ENCODE data around the gene MAJIN.

MAJIN gene

DNA sequence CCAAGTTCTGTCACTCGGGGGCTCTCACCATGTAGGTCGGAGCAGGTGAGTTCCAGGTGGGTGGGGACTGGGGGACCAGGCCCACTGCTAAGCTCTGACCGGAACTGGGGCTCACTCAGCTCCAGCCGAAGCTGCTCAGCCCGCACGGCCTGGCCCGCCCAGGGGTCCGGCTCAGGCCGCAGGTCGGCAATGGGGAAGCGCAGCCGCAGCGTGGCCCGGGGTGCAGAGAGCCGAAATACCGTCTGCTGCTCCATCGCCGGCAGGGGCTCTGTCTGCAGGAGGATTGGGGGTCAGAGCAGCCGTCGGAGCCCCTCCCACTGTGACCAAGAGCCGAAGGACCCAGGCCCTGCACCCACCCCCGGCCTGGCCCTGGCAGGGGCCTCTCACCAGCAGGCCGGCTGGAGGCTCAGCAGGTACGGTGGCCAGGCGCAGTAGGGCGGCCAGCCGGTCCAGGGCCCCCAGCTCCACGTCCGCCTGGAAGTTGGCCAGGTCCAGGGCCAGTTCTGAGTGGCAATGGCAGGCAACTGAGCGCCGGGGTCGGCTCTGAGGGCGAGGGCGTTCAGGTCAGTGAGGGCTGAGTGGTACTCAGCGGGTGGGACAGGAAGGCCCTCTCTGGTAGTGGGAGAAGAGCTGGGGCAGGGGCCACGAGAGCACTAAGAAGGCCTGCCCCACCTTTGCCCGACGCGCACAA lies 62.1 kb downstream of the MAJIN start:
- no peak for DNase-seq

DNA sequence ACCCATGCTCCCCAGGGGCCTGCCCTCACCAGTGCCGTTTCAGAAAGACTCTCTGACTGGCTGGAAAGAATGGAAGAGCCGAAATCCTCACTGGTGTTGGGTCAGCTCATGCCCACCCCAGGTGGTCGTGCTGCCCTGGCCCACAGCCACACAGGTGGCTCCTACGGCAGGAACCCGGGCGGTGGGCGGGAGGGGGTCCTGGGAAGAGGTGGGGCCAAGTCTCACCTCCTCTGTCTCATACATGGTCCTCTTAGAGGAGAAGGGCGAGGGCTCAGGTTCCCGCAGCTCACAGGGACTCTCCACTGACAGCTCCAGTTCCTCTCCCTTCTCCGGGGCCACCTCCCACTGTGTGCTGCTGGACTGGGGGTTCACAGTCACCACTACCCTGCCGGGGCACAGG lies 63.1 kb downstream of the MAJIN start:
- DNase-seq, result no peak

DNA sequence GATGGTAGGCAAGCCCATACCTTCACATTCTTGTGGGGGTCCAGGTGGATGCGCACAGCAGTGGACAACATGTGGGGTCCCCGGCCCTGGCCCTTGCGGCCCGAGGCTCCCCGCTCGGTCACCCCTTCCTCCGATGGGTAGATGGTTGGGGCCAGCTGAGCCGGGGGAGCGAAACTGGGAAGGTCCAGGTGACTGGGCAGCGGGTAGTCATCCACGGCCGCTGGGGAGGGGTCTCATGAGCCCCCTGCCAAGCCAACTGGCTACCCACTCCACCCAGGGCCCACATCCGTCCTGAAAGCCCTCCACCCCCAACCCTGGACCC lies 65.6 kb downstream of the MAJIN start:
- DNase-seq, result no peak

DNA sequence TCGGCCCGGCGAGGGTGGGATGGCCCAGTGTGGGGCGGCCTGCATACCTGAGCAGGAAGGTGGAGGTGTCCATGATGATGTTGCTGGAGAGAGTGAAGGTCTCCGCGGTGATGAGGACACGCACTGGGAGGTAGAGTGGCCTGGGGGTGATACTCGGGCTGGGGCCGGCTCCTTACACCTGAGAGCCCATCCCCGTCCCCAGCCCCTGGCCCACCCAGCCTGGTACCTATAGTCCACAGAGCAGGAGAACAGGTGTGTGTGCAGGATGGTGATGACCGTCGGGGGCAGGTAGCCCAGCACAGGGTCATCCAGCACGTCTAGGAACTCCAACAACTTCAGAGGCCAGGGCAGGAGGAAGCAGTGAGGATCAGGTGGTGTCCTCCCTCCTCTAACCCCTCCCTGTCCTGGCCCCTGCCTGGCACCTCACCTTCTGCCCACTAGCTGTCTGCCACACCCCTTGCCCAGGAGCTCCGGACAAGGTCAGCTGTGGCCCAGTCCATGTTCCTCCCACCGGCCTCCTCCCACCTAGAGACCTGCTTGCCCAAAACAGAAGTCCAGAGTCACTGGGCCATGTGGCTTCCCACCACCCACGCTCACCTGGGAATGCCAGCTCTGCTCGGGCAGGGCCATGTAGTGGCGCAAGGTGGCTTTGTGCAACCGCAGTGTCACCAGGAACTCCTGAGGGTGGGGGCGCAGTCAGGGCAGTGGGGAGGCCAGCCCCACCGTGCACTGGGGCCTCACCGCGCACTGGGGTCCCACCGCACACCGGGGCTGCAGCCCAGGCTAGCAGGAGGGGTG lies 66.2 kb downstream of the MAJIN start:
- no peak for DNase-seq

DNA sequence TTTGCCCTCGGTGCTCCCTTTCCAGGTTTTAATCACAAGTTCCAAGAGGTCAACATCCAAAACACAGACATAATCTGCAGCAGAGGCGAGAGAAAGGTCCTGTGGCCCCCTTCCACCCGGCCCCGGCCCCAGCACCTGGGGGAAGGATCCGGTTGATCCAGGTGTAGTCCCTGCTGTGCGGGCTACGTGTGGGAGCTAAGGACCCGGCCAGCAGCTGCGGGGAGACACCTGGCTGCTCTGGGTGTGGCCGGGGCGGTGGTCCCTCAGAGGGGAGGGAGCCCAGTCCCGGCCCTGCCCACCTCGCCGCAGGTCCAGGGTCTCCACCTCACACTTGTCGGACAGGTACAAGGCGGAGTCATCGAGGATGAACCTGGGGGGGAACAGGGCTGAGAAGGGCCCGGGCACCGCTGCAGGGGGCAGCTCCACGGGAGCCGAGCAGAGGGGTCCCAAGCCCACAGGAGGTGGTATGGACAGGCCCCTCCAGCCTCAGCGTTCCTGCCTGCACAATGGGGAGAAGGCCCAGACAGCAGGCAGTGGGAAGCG lies 68.5 kb downstream of the MAJIN start:
- DNase-seq, result no peak

DNA sequence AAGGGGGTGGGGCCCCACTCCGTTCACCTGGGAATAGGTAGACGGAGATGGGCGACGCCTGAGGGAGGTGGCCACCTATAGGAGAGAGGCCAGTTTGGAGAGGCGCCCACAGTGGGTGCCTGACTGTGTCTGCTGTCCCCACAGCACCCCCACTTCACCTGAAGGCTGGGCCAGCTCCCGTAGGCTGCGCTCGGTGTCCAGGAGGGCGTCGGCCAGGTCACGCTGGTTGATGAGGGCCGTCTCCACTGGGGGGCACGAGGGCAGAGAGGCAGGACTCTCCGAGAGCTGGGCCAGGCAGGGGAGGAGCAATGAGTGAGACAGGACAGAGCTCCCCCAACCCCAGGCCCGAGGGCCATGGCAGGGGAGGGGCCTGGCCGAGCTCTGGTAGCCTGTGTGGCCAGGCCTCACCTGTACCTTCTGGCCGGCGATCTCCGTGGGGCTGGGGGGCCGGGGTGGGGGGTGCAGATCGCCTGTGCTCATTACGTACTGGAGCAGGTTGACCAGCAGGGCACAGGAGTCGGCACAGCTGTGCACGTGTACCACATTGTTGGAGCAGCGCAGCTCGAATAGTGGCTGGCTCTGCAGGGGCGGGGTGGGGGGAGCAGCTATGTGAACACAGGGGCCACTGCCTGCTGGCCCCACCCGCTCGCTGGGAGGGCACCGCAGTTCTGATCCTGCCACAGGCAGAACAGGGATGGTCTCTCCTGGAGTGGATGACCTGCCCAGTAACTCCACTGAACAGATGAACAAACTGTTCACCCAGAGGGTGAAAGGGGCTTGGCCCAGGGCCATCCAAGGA lies 69.6 kb downstream of the MAJIN start:
- no peak for DNase-seq

DNA sequence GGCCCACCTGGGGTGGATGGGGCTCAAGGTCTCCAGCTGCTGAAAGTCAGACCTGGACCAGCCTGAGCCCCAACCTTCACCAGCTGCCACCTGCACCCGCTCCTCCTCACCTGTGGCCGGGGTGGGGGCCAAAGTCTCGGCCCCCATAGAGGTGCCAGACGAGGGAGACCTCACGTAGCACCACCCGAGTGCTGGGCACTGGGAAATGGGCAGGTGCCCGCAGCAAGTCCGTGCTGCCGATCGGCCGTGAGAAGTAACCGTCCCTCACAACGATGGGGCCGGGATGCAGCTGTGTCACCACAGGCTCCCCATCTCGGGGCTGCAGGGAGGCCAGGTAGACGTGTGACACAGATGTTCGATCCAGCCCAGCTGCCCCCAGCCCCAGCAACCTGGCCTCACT lies 71.1 kb downstream of the MAJIN start:
- DNase-seq, result no peak

DNA sequence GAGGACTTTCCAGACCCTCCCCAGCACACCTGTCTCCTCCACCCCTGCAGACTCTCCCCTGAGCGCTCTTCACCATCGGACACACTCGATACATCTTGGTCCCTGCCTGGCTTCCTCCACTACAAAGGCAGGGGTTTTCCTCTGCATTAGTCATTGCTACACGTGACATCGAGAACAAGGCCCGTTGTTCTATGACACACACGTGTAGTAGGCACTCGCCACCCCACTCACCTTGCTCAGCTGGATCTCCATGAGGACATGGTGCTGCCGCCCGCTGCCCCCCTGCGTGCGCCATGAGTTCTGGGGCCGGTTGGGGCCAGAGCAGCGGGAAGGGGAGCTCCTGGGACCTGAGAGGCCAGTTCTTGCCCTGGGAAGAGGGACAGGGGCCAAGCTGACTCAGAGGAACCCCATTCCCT lies 71.6 kb downstream of the MAJIN start:
- DNase-seq, result no peak

DNA sequence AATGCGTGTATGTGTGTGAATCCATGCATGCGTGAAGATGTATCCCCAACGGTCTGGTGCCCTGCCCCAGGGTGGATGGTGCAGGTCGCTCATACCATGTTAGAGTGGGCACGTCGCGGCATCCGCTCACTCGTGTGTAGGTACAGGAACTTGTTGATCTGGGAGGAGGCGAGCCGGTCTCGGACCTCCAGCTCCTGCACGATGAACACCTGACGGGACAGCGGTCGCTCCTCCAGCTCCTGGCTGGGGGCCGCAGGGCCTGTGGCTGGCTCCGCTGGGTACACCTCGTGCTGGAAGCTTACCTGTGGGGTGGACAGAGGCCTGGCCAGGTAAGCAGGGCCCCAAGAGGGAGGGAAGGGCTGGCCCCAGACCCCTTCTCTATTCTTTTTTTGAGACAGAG lies 73.4 kb downstream of the MAJIN start:
- DNase-seq, result no peak

DNA sequence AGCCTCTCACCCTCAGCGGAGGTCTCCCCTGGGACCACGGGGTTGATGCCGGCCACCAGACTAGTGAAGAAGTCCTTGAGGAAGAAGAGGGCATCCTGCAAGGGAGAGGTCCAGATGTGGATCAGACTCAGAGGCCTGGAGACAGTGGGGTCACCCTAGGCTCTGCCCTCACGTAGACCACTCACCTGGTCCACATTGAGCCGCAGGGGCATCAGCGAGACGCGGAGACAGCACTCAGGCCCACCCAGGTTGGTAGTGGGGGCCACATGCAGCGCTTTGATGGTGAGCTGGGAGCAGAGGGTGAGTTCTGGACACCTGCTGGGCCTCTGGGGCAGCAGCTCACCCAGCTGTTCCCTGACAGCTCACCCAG lies 73.8 kb downstream of the MAJIN start:
- DNase-seq, result no peak

DNA sequence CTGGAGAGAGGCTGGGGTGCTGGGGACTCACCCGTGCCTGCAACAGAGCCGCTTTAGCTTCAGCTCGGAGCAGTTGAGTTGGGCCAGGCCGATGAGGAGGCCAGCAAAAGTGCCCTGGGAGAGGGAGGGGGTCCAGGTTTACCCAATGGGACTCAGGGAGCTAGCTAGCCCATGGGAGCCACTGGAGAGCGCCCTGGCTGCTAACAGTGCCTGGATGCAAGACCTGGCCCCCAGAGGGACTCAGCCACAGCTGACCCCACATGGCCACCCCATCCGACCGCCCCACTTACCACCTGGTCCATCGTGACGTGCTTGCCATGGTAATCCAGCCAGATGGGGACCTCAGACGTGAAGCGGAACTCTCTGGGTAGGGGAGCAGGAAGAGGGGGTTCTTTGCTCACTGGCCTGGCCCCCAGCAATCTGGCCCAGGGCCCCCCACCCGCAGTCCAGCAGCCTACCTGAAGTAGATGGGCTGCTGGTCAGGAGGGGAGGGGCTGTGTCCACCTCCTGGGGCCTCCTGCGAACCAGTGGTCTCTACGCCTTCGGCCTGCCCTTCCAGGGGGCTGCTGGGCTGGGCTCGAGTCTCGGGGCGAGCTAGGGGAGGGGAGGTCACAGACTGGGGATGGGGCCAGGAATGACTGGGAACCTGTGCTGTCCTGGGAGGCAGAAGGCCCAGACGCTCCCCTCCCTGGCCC lies 74.4 kb downstream of the MAJIN start:
- no peak for DNase-seq

DNA sequence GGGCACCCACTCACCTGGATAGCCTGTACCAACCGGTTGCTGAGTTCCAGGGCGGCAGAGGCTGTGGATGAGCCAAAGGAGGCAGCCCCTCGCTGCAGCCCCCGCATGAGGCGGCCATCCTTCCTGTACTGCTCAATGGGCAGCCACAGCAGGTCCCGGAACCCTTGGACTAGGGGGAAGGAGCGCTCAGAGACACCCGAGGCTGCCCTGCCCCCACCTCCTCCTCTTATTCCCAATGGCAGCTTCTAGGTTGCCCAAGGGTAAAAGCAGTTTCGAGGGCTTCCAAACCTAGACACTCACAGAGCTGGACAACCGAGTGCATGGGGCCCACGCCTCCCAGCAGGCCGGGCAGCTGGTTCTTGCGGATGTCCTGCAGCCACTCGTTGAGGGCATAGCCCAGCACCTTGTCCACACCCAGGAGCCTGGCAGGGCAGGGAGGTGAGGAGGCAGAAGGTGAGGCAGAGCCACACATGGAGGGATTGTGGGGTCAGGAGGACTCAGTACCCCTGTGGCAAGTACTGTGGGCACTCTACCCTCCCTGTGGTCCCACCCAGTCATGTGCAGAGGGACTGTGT lies 75.4 kb downstream of the MAJIN start:
- no peak for DNase-seq

DNA sequence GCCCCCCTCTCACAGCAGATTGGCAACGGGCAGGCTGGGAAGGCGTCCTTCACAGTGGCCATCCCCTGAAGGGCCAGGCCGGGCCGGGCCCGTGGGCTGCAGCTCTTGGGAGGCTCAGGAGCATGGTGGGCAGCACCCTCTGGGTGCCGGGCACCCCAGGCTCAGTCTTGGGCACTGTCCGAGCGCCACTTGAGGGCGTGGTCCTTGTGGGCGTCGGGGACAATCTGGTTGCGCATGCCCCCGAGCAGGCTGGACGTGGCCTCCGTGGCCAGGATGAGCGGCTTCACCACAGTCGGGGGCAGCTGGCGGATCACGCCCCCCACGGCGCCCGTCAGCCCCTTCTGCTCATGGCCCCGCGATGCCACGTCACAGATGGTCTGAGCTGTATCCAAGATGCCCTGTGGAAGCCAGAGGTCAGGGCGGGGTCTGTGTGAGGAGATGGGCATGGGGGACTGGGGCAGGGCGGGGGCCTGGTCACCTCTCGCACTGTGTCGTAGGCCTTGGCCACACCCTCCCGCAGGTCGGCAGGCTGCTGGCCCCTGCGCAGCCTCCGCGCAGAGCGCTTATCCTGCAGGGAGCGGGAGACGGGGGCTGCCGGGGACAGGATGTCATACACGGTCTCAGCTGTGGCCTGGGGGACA lies 77.0 kb downstream of the MAJIN start:
- no peak for DNase-seq

DNA sequence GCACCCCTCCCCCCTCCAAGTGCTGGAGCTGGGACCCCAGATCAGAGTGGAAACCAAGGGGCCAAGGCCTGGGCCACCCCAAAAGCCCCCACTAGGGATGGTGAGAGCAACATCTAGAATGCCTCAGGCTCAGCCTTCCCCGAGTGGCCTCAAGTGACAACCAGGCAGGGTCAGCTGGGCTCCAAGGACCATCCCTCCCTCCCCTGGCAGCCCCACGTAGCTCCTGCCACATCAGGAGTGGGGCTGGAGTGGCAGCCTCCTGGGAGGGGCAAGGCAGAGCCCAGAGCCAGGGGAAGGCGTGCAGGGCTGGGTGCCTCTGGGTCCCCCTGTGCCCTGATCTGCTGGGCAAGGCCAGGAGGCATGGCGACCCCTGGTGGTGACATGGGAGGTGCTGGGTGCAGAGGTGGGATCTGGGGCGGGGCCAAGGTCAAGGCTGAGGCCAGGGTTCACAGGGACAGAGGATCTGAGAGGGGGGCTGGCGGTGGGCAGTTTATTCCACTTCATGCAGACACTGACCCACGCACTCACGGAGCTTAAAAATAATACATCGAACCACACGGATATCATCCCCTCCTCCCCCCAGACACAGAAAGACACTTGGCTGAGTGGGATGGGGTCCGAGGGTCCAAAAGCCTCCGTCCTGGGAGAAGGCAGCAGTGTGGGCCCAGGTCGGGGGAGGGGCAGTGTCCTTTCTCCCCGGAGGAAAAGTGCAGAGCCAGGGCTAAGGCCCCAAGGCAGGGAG lies 77.7 kb downstream of the MAJIN start:
- no peak for DNase-seq

DNA sequence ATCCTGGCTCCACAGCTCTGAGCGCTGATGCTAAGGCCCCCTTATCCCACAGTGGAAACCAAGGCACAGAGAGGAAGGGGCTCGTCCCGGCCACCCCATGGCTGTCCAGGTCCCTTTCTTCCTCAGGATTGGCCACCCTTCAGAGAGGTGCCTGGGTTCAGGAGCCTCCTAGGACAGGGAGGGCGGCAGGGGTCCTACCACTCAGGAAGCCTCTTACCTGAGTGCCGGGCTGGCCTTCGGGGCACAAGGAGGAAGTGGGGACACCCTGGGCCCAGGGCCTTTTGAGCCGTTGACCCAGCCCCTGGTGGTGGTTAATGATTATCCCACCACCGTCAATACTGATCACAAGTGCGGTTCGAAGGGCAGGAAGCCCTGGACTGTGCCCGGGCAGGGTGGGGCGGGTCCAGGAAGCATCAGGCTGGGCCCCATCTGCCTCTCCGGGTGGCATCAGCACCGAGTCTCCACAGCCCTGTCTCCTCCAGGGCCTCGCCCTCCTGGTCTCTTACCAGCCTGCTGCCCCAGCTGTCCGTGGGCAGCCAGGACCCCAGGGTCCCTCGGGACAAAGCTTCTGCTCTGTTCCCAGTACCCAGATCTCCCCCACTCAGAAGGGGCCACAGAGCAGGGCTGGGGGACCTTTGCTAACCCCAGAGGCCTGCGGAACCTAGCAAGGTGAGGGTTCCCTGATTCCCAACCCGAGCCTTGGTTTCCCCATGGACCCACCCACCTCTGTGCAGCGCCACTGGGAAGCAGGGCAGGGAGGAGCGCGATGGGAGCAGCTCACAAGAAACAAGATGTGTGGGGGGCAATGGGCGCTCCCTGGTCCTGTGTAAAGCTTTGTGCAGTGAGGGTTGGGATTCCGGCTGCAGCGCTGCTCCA lies 78.5 kb downstream of the MAJIN start:
- no peak for DNase-seq

DNA sequence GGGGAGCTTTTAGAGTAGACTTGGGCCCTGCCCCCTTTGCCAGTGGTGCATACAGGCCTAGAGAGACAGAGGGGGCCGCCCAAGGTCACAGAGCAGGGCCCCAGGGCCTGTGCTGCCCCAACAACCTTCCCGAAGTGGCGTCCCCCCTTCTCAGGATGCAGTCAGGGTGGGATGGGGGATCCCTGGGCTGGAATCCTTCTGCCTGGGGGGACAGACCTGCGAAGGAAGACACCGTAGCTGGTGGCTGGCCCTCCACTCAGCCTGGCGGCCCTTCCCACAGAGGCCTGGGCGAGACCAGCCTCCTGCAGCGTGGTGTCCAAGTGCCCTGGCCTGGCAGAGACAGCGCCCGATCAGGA lies 79.1 kb downstream of the MAJIN start:
- no peak for DNase-seq

DNA sequence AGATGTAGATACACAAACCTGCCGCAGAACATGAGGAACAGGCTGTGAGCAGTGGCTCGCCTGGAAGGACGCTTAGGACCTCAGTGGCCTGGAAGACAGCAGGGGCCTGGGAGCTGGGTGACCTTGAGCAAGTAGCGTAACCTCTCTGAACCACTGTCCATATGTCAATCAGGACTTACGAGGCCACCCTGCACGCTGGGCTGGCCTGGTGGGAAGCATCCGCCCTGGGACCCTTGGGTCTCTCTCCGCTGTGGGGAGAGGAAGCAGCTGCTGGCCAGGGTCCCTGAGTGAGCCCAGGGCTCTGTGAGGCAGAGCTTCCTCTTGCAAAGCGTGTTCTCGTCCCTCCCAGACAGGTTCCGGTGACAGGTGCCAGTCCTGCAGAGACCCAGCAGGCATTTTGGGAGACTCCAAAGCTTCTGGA lies 79.5 kb downstream of the MAJIN start:
- no peak for DNase-seq

DNA sequence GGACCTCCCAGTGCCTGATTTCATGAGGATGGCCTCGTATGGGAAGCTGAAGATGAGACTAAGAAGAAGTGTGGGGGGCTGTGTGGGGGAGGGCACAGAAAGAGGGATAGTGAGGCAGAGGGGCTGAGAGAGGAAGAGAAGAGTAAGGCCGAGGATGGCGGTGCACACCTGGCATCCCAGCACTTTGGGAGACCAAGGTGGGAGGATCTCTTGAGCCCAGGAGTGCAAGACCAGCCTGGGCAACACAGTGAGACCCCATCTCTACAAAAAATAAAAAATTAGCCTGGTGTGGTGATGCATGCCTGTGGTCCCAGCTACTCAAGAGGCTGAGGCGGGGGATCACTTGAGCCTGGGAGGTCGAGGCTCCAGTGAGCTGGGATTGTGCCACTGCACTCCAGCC lies 80.0 kb downstream of the MAJIN start:
- no peak for DNase-seq

DNA sequence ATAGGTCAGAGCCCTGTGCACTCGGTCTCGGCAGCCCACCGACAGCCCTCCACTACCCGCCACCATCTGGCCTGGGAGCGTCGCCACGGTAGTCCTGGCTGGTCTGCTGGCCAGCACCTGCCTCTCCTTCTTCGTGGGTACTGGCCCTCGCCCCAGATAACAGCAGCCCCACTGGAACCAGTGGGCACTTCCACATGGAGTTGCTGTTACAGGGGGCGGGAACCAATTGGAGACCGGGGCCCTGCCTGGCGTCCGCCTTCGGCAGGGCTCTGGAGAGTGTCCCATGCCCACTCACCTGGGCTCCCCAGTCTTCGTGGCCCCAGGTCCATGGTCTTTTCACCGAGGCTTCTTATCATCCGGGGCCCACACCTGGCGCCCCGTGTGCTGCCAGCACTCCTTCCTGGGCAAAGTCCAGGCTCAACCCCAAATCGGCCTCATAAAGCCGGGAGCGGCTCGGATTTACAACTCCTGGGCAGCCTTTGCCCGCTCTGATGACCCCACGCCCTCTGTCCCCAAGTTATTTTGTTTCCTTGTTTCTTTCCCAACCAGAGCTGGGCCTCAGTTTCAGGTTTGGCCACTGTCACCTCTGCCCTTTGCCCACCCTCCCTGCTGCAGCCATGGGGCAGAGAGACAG lies 80.6 kb downstream of the MAJIN start:
- DNase-seq, result no peak

DNA sequence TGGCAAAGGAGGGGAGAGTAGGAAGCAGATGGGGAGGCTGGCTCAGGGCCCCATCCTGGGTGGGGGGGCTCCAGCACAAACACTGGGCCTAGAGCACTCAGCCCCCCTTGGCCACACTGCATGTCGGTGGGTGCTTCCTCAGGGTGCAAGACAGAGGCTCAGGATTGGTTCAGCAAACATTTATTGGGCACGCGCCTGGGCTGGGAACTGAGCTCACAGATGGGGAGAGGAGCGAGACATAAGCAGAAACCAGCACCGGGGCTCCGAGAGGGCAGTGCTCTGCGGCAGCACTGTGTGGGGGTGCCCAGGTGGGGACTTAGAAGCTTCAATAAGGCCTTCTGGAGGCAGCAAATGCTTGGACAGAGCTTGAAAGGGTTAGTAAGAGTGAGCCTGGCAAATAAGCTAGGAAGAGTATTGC lies 81.4 kb downstream of the MAJIN start:
- no peak for DNase-seq
